Inflammatory macrophage treated with lipopolysaccharide for 1 hour (primary cell): Measurements from ENCODE around the gene GRM1.
A peak's percentile ranks its signal among the peaks of the same experiment; 100 is the strongest.

Source experiments
- DNase-seq, 2 donors: peaks; one replicate each; pipeline ENCODE4 v3.0.0-alpha.2; 2020 to 2022

The GRM1 gene

GRCh38 chr6:146389740-146390139 is 360.9 kb downstream of the GRM1 start:
- no peak for DNase-seq

GRCh38 chr6:146397638-146398037 is 368.8 kb downstream of the GRM1 start:
- peak; percentile 9 to 19 for DNase-seq

- DNase-seq, result no peak
These were observed 373.6 kb downstream of the GRM1 start for GRCh38 chr6:146402476-146402875.

GRCh38 chr6:146408583-146408982 is 379.7 kb downstream of the GRM1 start:
- DNase-seq, result no peak

- DNase-seq, result no peak
These were observed 382.2 kb downstream of the GRM1 start for GRCh38 chr6:146410851-146411595.

- DNase-seq, result no peak
These were observed 390.7 kb downstream of the GRM1 start for GRCh38 chr6:146419576-146419975.

- DNase-seq, result no peak
These were observed 391.4 kb downstream of the GRM1 start for GRCh38 chr6:146420255-146420654.

- no peak for DNase-seq
These were observed 394.0 kb downstream of the GRM1 start for GRCh38 chr6:146422789-146423375.

- DNase-seq, result no peak
These were observed 394.6 kb downstream of the GRM1 start for GRCh38 chr6:146423452-146423851.

- DNase-seq, result no peak
These were observed 397.7 kb downstream of the GRM1 start for GRCh38 chr6:146426516-146426915.

GRCh38 chr6:146429831-146430230 is 401.0 kb downstream of the GRM1 start:
- no peak for DNase-seq

- DNase-seq, result peak; percentile 1 to 3
These were observed 405.2 kb downstream of the GRM1 start for GRCh38 chr6:146433881-146434731.

GRCh38 chr6:146434732-146435390 is 406.0 kb downstream of the GRM1 start:
- no peak for DNase-seq

GRCh38 chr6:146441907-146442306 is 413.0 kb downstream of the GRM1 start:
- no peak for DNase-seq

GRCh38 chr6:146444189-146444588 is 415.3 kb downstream of the GRM1 start:
- no peak for DNase-seq

GRCh38 chr6:146445233-146445632 is 416.4 kb downstream of the GRM1 start:
- DNase-seq, result no peak

- no peak for DNase-seq
These were observed 428.0 kb downstream of the GRM1 start for GRCh38 chr6:146456886-146457285.

- no peak for DNase-seq
These were observed 432.1 kb downstream of the GRM1 start for GRCh38 chr6:146460941-146461340.

GRCh38 chr6:146470091-146470770 is 441.4 kb downstream of the GRM1 start:
- DNase-seq, result no peak

- no peak for DNase-seq
These were observed 444.1 kb downstream of the GRM1 start for GRCh38 chr6:146472918-146473317.

GRCh38 chr6:146481527-146481926 is 452.7 kb downstream of the GRM1 start:
- DNase-seq, result no peak

- no peak for DNase-seq
These were observed 455.5 kb downstream of the GRM1 start for GRCh38 chr6:146484411-146484810.
